ENCODE data around the gene APOA5. TPM values are rescaled to one million over a fixed set of nuclear protein-coding genes. Genes with fewer than 3 reads are reported as not detected.

The APOA5 gene
- total and polyA plus RNA-seq, 2 experiments from 2014 or later, result not detected

DNA sequence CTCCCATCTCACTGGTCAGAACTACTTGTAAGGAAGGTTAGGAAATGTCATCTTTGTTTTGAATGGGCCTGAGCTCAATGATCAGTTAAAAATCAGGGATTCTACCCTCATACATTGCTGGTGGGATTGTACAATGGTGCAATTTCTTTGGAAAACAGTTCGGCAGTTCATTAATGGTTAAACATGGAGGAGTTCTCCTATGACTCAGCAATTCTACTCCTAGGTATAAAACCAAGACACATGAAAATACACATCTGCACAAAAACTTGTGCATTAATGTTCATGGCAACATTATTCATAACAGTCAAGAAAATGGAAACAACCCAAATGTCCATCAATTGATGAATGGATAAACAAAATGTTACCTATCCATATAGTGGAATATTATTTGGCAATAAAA, 4.9 kb upstream of the APOA5 start:
- TF ChIP-seq EZH2 (IDR thresholded peaks at IDR 0.05; ENCODE audit: insufficient read depth, poor library complexity, severe bottlenecking) (no peak), EZH2phosphoT487 (IDR thresholded peaks at IDR 0.05; ENCODE audit: insufficient read depth, low read depth) (no peak)
- no peaks in the 10 kb centered on the region for H3K36me3 ChIP-seq (ENCODE audit: low read depth)
- peaks cover 24% of the 10 kb centered on the region for H3F3A ChIP-seq (ENCODE audit: insufficient read depth)
- no peak overlapping the region for H3K9ac ChIP-seq
- no peaks in the 10 kb centered on the region for H3K27me3 ChIP-seq (replicated peaks; ENCODE audit: insufficient read depth)
- WGBS, 2 experiments (ENCODE audit: low coverage in 1 of 2, low lambda C conversion rate in 2 of 2, missing lambda C conversion rate in 2 of 2), result 88 to 95% methylated on average over 1 of the region's 1 CpG
- no peak overlapping the region for H3K4me3 ChIP-seq
- no peak overlapping the region for H2AFZ ChIP-seq
- DNase-seq, result no peak
- no peak overlapping the region for H3K27ac ChIP-seq
- H3K4me2 ChIP-seq (ENCODE audit: unreplicated experiment), result no peak overlapping the region
- peaks cover 28% of the 10 kb centered on the region for H3K4me1 ChIP-seq (ENCODE audit: insufficient read depth)
- H4K20me1 ChIP-seq (ENCODE audit: insufficient read depth), result no peaks in the 10 kb centered on the region
- H3K79me2 ChIP-seq (ENCODE audit: insufficient read depth), result no peaks in the 10 kb centered on the region
- H3K9me2 ChIP-seq (ENCODE audit: insufficient read depth), result no peaks in the 10 kb centered on the region
- in situ Hi-C loops (cut with MboI), result no loop called here
- no peaks in the 10 kb centered on the region for H3K9me3 ChIP-seq (ENCODE audit: low read depth)

DNA sequence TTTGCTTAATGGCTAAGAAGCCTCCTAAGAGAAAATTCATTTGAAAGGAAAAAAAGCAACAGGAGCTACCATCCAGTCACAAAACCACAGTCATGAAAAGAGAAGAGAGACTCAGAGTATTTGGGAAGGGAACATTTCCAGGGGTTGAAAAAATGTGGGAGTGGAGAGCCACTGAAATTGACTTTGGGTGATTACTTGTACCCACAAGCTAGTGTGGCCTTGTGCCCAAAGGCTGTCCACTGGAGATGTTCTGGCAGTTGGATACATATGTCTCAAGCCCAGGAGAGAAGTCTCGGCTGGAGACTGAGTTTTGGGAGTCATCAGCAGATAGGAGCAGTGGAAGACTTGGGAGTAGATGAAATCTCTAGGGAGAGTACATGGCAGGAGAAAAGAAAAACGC, 3.2 kb upstream of the APOA5 start:
- in situ Hi-C loops (cut with MboI), result no loop called here
- H3K79me2 ChIP-seq (ENCODE audit: insufficient read depth), result no peaks in the 10 kb centered on the region
- H3K9me2 ChIP-seq (ENCODE audit: insufficient read depth), result no peaks in the 10 kb centered on the region
- no peak overlapping the region for H3K27ac ChIP-seq
- H3K9ac ChIP-seq, result no peak overlapping the region
- no peaks in the 10 kb centered on the region for H3K9me3 ChIP-seq (ENCODE audit: low read depth)
- no peak for DNase-seq
- no peaks in the 10 kb centered on the region for H3K27me3 ChIP-seq (replicated peaks; ENCODE audit: insufficient read depth)
- no peak overlapping the region for H2AFZ ChIP-seq
- TF ChIP-seq EZH2 (IDR thresholded peaks at IDR 0.05; ENCODE audit: insufficient read depth, poor library complexity, severe bottlenecking) (no peak), EZH2phosphoT487 (IDR thresholded peaks at IDR 0.05; ENCODE audit: insufficient read depth, low read depth) (no peak)
- no peak overlapping the region for H3K4me3 ChIP-seq
- 88 to 91% methylated on average over 2 of the region's 2 CpGs for WGBS, 2 experiments (ENCODE audit: low coverage in 1 of 2, low lambda C conversion rate in 2 of 2, missing lambda C conversion rate in 2 of 2)
- H4K20me1 ChIP-seq (ENCODE audit: insufficient read depth), result no peaks in the 10 kb centered on the region
- no peak overlapping the region for H3K4me2 ChIP-seq (ENCODE audit: unreplicated experiment)
- H3K4me1 ChIP-seq (ENCODE audit: insufficient read depth), result peaks cover 28% of the 10 kb centered on the region
- H3F3A ChIP-seq (ENCODE audit: insufficient read depth), result peaks cover 24% of the 10 kb centered on the region
- H3K36me3 ChIP-seq (ENCODE audit: low read depth), result no peaks in the 10 kb centered on the region

DNA sequence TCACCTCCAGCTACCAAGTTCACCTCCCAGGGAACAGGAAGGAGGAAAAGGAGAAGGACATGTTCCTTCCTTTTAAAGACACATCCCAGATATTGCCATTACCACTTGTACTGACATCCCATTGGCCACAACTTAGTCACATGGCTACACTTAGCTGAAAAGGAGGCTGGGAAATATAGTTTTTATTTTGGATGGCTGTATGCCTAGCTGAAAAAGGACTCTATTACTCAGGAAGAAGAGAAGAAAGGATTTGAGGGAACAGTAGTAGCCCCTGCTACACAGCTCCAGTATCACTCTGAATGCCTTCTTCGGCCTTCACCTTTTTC, 2.1 kb upstream of the APOA5 start:
- no peaks in the 10 kb centered on the region for H3K27me3 ChIP-seq (replicated peaks; ENCODE audit: insufficient read depth)
- TF ChIP-seq EZH2 (IDR thresholded peaks at IDR 0.05; ENCODE audit: insufficient read depth, poor library complexity, severe bottlenecking), result no peak
- TF ChIP-seq EZH2phosphoT487 (IDR thresholded peaks at IDR 0.05; ENCODE audit: insufficient read depth, low read depth), result no peak
- no peaks in the 10 kb centered on the region for H3K9me2 ChIP-seq (ENCODE audit: insufficient read depth)
- no peak overlapping the region for H3K4me3 ChIP-seq
- no peak overlapping the region for H3K27ac ChIP-seq
- H3K4me1 ChIP-seq (ENCODE audit: insufficient read depth), result peaks cover 28% of the 10 kb centered on the region
- H3K9ac ChIP-seq, result no peak overlapping the region
- peak overlapping the region; percentile 19 for H3K4me2 ChIP-seq (ENCODE audit: unreplicated experiment)
- WGBS, 2 experiments (ENCODE audit: low coverage in 1 of 2, low lambda C conversion rate in 2 of 2, missing lambda C conversion rate in 2 of 2), result 97 to 100% methylated on average over 1 of the region's 1 CpG
- in situ Hi-C loops (cut with MboI), result no loop called here
- no peaks in the 10 kb centered on the region for H4K20me1 ChIP-seq (ENCODE audit: insufficient read depth)
- no peaks in the 10 kb centered on the region for H3K79me2 ChIP-seq (ENCODE audit: insufficient read depth)
- H3F3A ChIP-seq (ENCODE audit: insufficient read depth), result peaks cover 24% of the 10 kb centered on the region
- no peaks in the 10 kb centered on the region for H3K36me3 ChIP-seq (ENCODE audit: low read depth)
- H2AFZ ChIP-seq, result peak overlapping the region; percentile 6; the same call in 1 of the 2 replicates
- DNase-seq, result no peak
- H3K9me3 ChIP-seq (ENCODE audit: low read depth), result no peaks in the 10 kb centered on the region

DNA sequence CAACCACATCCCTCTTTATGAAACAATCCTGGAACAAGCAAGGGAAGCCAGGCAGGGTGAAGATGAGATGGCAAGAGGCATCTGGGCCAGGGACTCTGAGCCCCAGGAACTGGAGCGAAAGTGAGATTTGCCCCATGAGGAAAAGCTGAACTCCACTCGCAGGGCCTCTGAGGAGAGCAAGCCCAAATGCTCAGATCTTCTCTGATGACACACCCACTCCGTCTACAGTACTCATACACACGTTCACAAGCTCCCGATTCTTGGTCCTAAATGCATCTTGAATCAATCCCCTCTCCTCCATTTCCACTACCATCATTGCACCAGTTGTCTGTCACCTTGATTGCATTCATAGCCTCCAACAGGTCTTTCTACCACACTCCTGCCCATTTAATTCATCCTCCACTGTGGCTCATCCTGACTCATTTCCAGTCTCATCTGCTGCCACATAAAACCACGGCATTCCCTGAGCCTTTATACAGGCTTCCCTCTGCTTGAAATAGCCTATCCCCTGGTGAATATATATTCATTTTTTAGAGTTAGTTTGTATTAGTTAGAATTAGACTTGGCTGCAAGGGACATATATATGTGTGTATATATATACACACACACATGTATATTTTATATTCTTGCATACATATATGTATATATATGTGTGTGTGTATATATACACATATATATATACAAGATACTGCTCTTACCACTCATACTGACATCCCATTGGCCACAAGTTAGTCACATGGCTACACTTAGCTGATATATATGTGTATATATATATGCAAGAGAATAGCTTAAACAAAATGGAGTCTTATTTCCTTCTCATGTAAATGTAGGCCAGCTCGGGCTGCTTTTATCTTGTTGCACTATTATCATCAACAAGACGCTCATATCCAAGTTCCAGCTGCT, 1.4 kb upstream of the APOA5 start:
- Histone ChIP-seq H3K36me3 (ENCODE audit: low read depth) (no peaks in the 10 kb centered on the region), H3K9me2 (ENCODE audit: insufficient read depth) (no peaks in the 10 kb centered on the region), H3K79me2 (ENCODE audit: insufficient read depth) (no peaks in the 10 kb centered on the region), H3K27ac (0 out of 2 replicates have a peak overlapping the region, but pooled peaks have one; percentile 26), H2AFZ (peak overlapping the region; percentile 6; the same call in 1 of the 2 replicates), H4K20me1 (ENCODE audit: insufficient read depth) (no peaks in the 10 kb centered on the region), H3F3A (ENCODE audit: insufficient read depth) (peaks cover 24% of the 10 kb centered on the region), H3K4me2 (ENCODE audit: unreplicated experiment) (peak overlapping the region; percentile 21), H3K9ac (no peak overlapping the region), H3K27me3 (replicated peaks; ENCODE audit: insufficient read depth) (no peaks in the 10 kb centered on the region), H3K9me3 (ENCODE audit: low read depth) (no peaks in the 10 kb centered on the region), H3K4me3 (no peak overlapping the region), H3K4me1 (ENCODE audit: insufficient read depth) (peaks cover 33% of the 10 kb centered on the region)
- in situ Hi-C loops (cut with MboI), result no loop called here
- TF ChIP-seq EZH2 (IDR thresholded peaks at IDR 0.05; ENCODE audit: insufficient read depth, poor library complexity, severe bottlenecking) (no peak), EZH2phosphoT487 (IDR thresholded peaks at IDR 0.05; ENCODE audit: insufficient read depth, low read depth) (no peak)
- peak; percentile 92 for DNase-seq
- WGBS, 2 experiments (ENCODE audit: low coverage in 1 of 2, low lambda C conversion rate in 2 of 2, missing lambda C conversion rate in 2 of 2), result 41 to 43% methylated on average over 8 of the region's 8 CpGs

Data from GM23248 (cell line).